ENCODE results near the gene RFX8. TPM values are rescaled to one million over a fixed set of nuclear protein-coding genes. Genes with fewer than 3 reads are reported as not detected.

The RFX8 gene
- polyA plus RNA-seq, 2 donors, result 0.08 TPM

- no peak overlapping the region for H3K4me3 ChIP-seq (ENCODE audit: low read depth in 1 of 2, low read length in 2 of 2)
- no peak overlapping the region for H3K27ac ChIP-seq (ENCODE audit: low read depth in 2 of 2, low read length in 1 of 2)
- H3K9me3 ChIP-seq (ENCODE audit: control insufficient read depth in 2 of 2, insufficient read depth in 1 of 2, low read depth in 1 of 2, low read length in 1 of 2), result no peaks in the 10 kb centered on the region
- H3K36me3 ChIP-seq (ENCODE audit: control insufficient read depth in 2 of 2, insufficient read depth in 2 of 2, low read length in 1 of 2), result no peaks in the 10 kb centered on the region
- H3K4me1 ChIP-seq (ENCODE audit: control insufficient read depth in 2 of 2, insufficient read depth in 2 of 2, low read length in 1 of 2), result no peaks in the 10 kb centered on the region
- no peaks in the 10 kb centered on the region for H3K27me3 ChIP-seq (ENCODE audit: control insufficient read depth in 1 of 2, insufficient read depth in 2 of 2, low read length in 2 of 2)
- WGBS, 2 donors, result 79 to 81% methylated on average over 7 of the region's 7 CpGs
Observed at GRCh38 chr2:101426822-101427221, 48.1 kb downstream of the RFX8 start.

GRCh38 chr2:101420623-101421022 is 54.3 kb downstream of the RFX8 start:
- Histone ChIP-seq H3K27me3 (ENCODE audit: control insufficient read depth in 1 of 2, insufficient read depth in 2 of 2, low read length in 2 of 2) (no peaks in the 10 kb centered on the region), H3K4me1 (ENCODE audit: control insufficient read depth in 2 of 2, insufficient read depth in 2 of 2, low read length in 1 of 2) (no peaks in the 10 kb centered on the region), H3K36me3 (ENCODE audit: control insufficient read depth in 2 of 2, insufficient read depth in 2 of 2, low read length in 1 of 2) (no peaks in the 10 kb centered on the region), H3K9me3 (ENCODE audit: control insufficient read depth in 2 of 2, insufficient read depth in 1 of 2, low read depth in 1 of 2, low read length in 1 of 2) (no peaks in the 10 kb centered on the region), H3K4me3 (ENCODE audit: low read depth in 1 of 2, low read length in 2 of 2) (no peak overlapping the region), H3K27ac (ENCODE audit: low read depth in 2 of 2, low read length in 1 of 2) (no peak overlapping the region)
- 83 to 88% methylated on average over 4 of the region's 4 CpGs for WGBS, 2 donors

GRCh38 chr2:101419096-101419663 is 55.7 kb downstream of the RFX8 start:
- H3K36me3 ChIP-seq (ENCODE audit: control insufficient read depth in 2 of 2, insufficient read depth in 2 of 2, low read length in 1 of 2), result no peaks in the 10 kb centered on the region
- no peaks in the 10 kb centered on the region for H3K27me3 ChIP-seq (ENCODE audit: control insufficient read depth in 1 of 2, insufficient read depth in 2 of 2, low read length in 2 of 2)
- no peak overlapping the region for H3K4me3 ChIP-seq (ENCODE audit: low read depth in 1 of 2, low read length in 2 of 2)
- WGBS, 2 donors, result 89 to 93% methylated on average over 10 of the region's 10 CpGs
- H3K9me3 ChIP-seq (ENCODE audit: control insufficient read depth in 2 of 2, insufficient read depth in 1 of 2, low read depth in 1 of 2, low read length in 1 of 2), result no peaks in the 10 kb centered on the region
- H3K27ac ChIP-seq (ENCODE audit: low read depth in 2 of 2, low read length in 1 of 2), result no peak overlapping the region
- no peaks in the 10 kb centered on the region for H3K4me1 ChIP-seq (ENCODE audit: control insufficient read depth in 2 of 2, insufficient read depth in 2 of 2, low read length in 1 of 2)

DNA sequence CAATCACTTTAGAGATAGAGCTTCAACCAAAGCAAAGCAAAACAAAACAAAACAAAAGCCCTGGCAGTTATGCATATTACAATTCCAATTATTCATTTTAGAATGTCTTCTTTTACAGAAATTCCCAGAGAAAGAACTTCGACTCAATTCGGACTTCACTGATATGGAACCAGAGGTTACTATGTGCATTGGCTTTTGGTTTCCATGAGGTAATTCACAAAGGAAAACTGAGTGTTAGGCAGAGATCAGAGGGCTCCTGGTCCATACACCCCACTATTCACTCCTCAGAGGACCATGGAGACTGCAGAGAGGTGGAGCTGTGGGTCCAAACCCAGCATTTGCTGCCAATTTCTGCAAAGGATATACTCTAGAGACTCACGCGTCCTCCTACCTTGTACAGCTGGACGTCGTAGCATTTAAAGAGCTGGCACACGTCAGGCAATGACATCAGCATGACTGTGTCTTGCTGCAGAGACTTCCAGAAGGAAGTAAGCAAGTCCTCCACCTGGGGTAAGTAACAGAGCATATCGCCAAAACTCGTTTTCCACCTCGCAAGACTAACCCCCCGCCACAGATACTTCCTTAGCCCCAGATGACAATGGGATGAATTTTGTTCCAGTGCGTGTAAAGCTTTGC is 56.3 kb downstream of the RFX8 start:
- Histone ChIP-seq H3K9me3 (ENCODE audit: control insufficient read depth in 2 of 2, insufficient read depth in 1 of 2, low read depth in 1 of 2, low read length in 1 of 2) (no peaks in the 10 kb centered on the region), H3K4me3 (ENCODE audit: low read depth in 1 of 2, low read length in 2 of 2) (no peak overlapping the region), H3K36me3 (ENCODE audit: control insufficient read depth in 2 of 2, insufficient read depth in 2 of 2, low read length in 1 of 2) (no peaks in the 10 kb centered on the region), H3K27ac (ENCODE audit: low read depth in 2 of 2, low read length in 1 of 2) (no peak overlapping the region), H3K4me1 (ENCODE audit: control insufficient read depth in 2 of 2, insufficient read depth in 2 of 2, low read length in 1 of 2) (no peaks in the 10 kb centered on the region), H3K27me3 (ENCODE audit: control insufficient read depth in 1 of 2, insufficient read depth in 2 of 2, low read length in 2 of 2) (no peaks in the 10 kb centered on the region)
- 63 to 69% methylated on average over 12 of the region's 12 CpGs for WGBS, 2 donors

DNA sequence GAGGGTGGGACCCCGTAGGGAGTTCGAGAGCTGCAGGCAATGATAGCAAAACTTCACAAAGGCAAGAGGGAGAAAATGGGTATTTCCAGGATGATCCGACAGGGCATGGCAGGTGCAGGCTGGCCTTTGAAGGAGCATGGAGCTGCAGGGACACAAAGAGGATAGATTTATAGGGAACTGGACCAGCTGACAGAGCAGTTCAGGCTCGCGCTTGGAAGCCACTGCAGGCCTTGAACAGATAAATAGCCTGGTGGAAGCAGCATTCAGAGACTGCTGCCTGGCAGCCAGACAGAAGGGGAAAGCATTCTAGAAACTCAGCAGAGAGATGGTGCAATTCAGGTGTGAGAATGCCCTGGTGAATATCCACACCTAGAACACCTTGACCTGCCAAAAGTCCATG is 58.3 kb downstream of the RFX8 start:
- no peaks in the 10 kb centered on the region for H3K27me3 ChIP-seq (ENCODE audit: control insufficient read depth in 1 of 2, insufficient read depth in 2 of 2, low read length in 2 of 2)
- no peak overlapping the region for H3K4me3 ChIP-seq (ENCODE audit: low read depth in 1 of 2, low read length in 2 of 2)
- no peaks in the 10 kb centered on the region for H3K36me3 ChIP-seq (ENCODE audit: control insufficient read depth in 2 of 2, insufficient read depth in 2 of 2, low read length in 1 of 2)
- no peak overlapping the region for H3K27ac ChIP-seq (ENCODE audit: low read depth in 2 of 2, low read length in 1 of 2)
- WGBS, 2 donors, result 49 to 57% methylated on average over 5 of the region's 5 CpGs
- no peaks in the 10 kb centered on the region for H3K9me3 ChIP-seq (ENCODE audit: control insufficient read depth in 2 of 2, insufficient read depth in 1 of 2, low read depth in 1 of 2, low read length in 1 of 2)
- no peaks in the 10 kb centered on the region for H3K4me1 ChIP-seq (ENCODE audit: control insufficient read depth in 2 of 2, insufficient read depth in 2 of 2, low read length in 1 of 2)

DNA sequence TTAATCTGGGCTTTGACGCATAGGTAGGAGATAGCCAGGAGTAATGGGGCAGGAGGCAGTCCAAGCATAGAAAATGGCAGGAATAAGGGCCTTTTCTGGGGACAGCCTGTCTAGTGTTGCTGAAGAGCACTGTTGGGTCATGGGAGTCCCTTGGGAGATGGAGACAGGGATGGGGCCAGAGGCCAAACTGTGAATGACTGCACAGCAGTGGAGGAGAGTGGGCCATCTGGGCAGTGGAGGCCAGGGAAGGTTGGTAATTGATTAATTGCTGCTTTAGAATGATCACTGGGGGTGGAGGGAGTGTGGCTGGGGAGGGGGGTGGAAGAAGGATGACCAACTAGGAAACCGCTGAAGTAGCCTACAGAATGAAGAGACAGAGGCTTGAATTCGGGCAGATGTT is 59.0 kb downstream of the RFX8 start:
- Histone ChIP-seq H3K27me3 (ENCODE audit: control insufficient read depth in 1 of 2, insufficient read depth in 2 of 2, low read length in 2 of 2) (no peaks in the 10 kb centered on the region), H3K36me3 (ENCODE audit: control insufficient read depth in 2 of 2, insufficient read depth in 2 of 2, low read length in 1 of 2) (no peaks in the 10 kb centered on the region), H3K9me3 (ENCODE audit: control insufficient read depth in 2 of 2, insufficient read depth in 1 of 2, low read depth in 1 of 2, low read length in 1 of 2) (no peaks in the 10 kb centered on the region), H3K4me1 (ENCODE audit: control insufficient read depth in 2 of 2, insufficient read depth in 2 of 2, low read length in 1 of 2) (no peaks in the 10 kb centered on the region), H3K4me3 (ENCODE audit: low read depth in 1 of 2, low read length in 2 of 2) (no peak overlapping the region), H3K27ac (ENCODE audit: low read depth in 2 of 2, low read length in 1 of 2) (no peak overlapping the region)
- 93 to 96% methylated on average over 3 of the region's 3 CpGs for WGBS, 2 donors

DNA sequence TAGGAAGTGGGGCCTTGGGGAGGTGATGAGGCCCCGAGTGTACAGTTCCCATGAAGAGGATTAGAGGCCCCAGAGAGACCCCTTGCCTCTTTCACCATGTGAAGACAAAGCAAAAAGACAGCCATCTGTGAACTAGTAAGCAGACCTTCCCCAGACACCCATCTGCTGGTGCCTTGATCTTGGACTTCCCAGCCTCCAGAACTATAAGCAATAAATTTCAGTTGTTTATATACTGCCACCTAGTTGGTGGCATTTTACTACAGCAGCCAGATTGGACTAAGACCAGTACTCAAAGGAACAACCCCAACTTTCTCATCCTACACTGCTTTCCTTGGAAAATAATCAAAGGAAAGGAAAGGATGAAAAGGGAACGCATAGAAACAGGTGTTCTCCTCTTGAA is 59.7 kb downstream of the RFX8 start:
- no peaks in the 10 kb centered on the region for H3K9me3 ChIP-seq (ENCODE audit: control insufficient read depth in 2 of 2, insufficient read depth in 1 of 2, low read depth in 1 of 2, low read length in 1 of 2)
- WGBS, 2 donors, result 94 to 98% methylated on average over 2 of the region's 2 CpGs
- H3K27ac ChIP-seq (ENCODE audit: low read depth in 2 of 2, low read length in 1 of 2), result no peak overlapping the region
- no peaks in the 10 kb centered on the region for H3K36me3 ChIP-seq (ENCODE audit: control insufficient read depth in 2 of 2, insufficient read depth in 2 of 2, low read length in 1 of 2)
- no peaks in the 10 kb centered on the region for H3K27me3 ChIP-seq (ENCODE audit: control insufficient read depth in 1 of 2, insufficient read depth in 2 of 2, low read length in 2 of 2)
- no peaks in the 10 kb centered on the region for H3K4me1 ChIP-seq (ENCODE audit: control insufficient read depth in 2 of 2, insufficient read depth in 2 of 2, low read length in 1 of 2)
- H3K4me3 ChIP-seq (ENCODE audit: low read depth in 1 of 2, low read length in 2 of 2), result no peak overlapping the region

DNA sequence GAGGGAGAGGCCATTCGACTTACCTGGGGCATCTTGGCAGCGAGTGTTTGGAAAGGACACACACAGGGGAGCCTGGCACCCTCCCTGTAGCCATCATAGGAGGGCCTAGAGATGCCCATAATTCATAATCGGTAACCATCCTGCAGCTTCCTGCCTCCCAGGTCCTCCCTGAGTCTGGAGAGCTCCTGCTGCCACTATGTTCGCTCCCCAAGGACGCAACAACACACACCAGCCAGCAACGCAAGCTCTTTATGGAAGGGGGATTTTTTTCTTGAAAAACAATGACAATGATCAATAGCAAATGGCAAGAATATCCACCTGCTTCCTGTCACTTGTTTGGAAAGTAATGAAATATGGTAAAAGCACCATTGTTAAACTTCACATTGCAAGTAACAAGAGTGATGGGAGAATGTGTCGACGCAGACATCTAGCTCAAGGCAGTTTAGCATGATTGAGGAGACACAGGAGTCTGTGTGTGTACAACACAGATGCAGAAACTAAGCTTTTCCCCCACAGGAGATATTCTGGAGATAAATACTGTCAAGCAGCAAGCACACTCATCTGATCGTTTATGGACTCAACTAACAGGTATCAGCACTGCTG is 62.7 kb downstream of the RFX8 start:
- Histone ChIP-seq H3K4me1 (ENCODE audit: control insufficient read depth in 2 of 2, insufficient read depth in 2 of 2, low read length in 1 of 2) (no peaks in the 10 kb centered on the region), H3K27ac (ENCODE audit: low read depth in 2 of 2, low read length in 1 of 2) (no peak overlapping the region), H3K4me3 (ENCODE audit: low read depth in 1 of 2, low read length in 2 of 2) (no peak overlapping the region), H3K36me3 (ENCODE audit: control insufficient read depth in 2 of 2, insufficient read depth in 2 of 2, low read length in 1 of 2) (no peaks in the 10 kb centered on the region), H3K27me3 (ENCODE audit: control insufficient read depth in 1 of 2, insufficient read depth in 2 of 2, low read length in 2 of 2) (no peaks in the 10 kb centered on the region), H3K9me3 (ENCODE audit: control insufficient read depth in 2 of 2, insufficient read depth in 1 of 2, low read depth in 1 of 2, low read length in 1 of 2) (no peaks in the 10 kb centered on the region)
- 76 to 85% methylated on average over 9 of the region's 9 CpGs for WGBS, 2 donors

DNA sequence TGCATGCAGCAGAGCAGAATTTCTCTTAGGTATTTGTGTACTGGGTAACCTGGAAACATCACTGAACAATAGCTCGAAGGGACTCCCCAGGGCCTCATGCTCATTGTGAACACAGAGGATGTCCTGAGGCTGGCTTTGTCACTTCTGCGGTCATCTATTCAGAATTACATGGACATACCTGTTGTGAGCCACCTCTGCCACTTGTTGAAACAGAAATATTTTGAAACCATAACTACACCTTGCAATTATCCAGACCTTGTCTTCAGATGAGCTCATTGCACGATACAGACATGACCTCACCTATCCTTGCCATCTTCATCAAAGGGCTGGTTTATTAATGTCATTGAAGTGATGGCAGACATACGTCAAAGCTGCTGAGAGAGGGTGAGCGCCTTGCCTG is 64.2 kb downstream of the RFX8 start:
- H3K27me3 ChIP-seq (ENCODE audit: control insufficient read depth in 1 of 2, insufficient read depth in 2 of 2, low read length in 2 of 2), result no peaks in the 10 kb centered on the region
- 63 to 69% methylated on average over 5 of the region's 5 CpGs for WGBS, 2 donors
- no peaks in the 10 kb centered on the region for H3K9me3 ChIP-seq (ENCODE audit: control insufficient read depth in 2 of 2, insufficient read depth in 1 of 2, low read depth in 1 of 2, low read length in 1 of 2)
- H3K36me3 ChIP-seq (ENCODE audit: control insufficient read depth in 2 of 2, insufficient read depth in 2 of 2, low read length in 1 of 2), result no peaks in the 10 kb centered on the region
- no peak overlapping the region for H3K27ac ChIP-seq (ENCODE audit: low read depth in 2 of 2, low read length in 1 of 2)
- no peak overlapping the region for H3K4me3 ChIP-seq (ENCODE audit: low read depth in 1 of 2, low read length in 2 of 2)
- no peaks in the 10 kb centered on the region for H3K4me1 ChIP-seq (ENCODE audit: control insufficient read depth in 2 of 2, insufficient read depth in 2 of 2, low read length in 1 of 2)

DNA sequence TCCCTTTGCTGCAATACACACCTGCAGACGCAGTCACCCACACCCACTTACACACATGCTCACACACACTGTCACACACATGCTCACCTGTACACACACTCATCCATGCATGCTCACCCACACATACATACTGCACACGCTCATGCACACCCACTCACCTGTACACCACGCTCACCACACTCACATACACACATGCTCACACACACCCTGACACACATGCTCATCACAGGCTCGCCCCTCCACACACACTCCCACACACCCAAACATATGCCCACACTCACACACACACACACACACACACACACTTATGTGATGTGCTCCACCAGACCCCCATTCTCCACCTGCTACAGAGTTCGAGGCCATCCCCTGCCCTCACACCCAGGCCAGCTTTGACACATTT is 64.8 kb downstream of the RFX8 start:
- Histone ChIP-seq H3K36me3 (ENCODE audit: control insufficient read depth in 2 of 2, insufficient read depth in 2 of 2, low read length in 1 of 2) (no peaks in the 10 kb centered on the region), H3K4me3 (ENCODE audit: low read depth in 1 of 2, low read length in 2 of 2) (no peak overlapping the region), H3K4me1 (ENCODE audit: control insufficient read depth in 2 of 2, insufficient read depth in 2 of 2, low read length in 1 of 2) (no peaks in the 10 kb centered on the region), H3K9me3 (ENCODE audit: control insufficient read depth in 2 of 2, insufficient read depth in 1 of 2, low read depth in 1 of 2, low read length in 1 of 2) (no peaks in the 10 kb centered on the region), H3K27me3 (ENCODE audit: control insufficient read depth in 1 of 2, insufficient read depth in 2 of 2, low read length in 2 of 2) (no peaks in the 10 kb centered on the region), H3K27ac (ENCODE audit: low read depth in 2 of 2, low read length in 1 of 2) (no peak overlapping the region)
- WGBS, 2 donors, result 89 to 91% methylated on average over 5 of the region's 5 CpGs
